Caki2 (cell line): ENCODE results near the gene HYAL1. TPM values are rescaled to one million over a fixed set of nuclear protein-coding genes. Genes with fewer than 3 reads are reported as not detected.
A peak's percentile ranks its signal among the peaks of the same experiment; 100 is the strongest.

ENCODE experiments used
- DNase-seq: peaks from one replicate; pipeline ENCODE4 v3.0.0-alpha.2; 2015; ENCODE audit warnings: low read depth
- in situ Hi-C: cut with HindIII; loops from 2 replicates; pipeline ENCODE4 v1.10.0; 2016; ENCODE audit warnings: low sequenced_read_pairs, low pct_unique_long_range_greater_than_20kb, mixed read lengths
- total RNA-seq: library from RNA; depleted of rRNA; stranded (reverse); fragments of >200 nt; shearing (Covaris generic); gene quantifications from 2 replicates; pipeline ENCODE4 v1.2.3, GENCODE V29; 2014; ENCODE audit warnings: low replicate concordance; rRNA removed

Gene HYAL1
- total RNA-seq, 1 experiment from 2014 or later, result not detected

- in situ Hi-C loops, result no loop called here
- no peak for DNase-seq
These were observed 45.2 kb downstream of the HYAL1 start for GRCh38 chr3:50258029-50258680.

DNA sequence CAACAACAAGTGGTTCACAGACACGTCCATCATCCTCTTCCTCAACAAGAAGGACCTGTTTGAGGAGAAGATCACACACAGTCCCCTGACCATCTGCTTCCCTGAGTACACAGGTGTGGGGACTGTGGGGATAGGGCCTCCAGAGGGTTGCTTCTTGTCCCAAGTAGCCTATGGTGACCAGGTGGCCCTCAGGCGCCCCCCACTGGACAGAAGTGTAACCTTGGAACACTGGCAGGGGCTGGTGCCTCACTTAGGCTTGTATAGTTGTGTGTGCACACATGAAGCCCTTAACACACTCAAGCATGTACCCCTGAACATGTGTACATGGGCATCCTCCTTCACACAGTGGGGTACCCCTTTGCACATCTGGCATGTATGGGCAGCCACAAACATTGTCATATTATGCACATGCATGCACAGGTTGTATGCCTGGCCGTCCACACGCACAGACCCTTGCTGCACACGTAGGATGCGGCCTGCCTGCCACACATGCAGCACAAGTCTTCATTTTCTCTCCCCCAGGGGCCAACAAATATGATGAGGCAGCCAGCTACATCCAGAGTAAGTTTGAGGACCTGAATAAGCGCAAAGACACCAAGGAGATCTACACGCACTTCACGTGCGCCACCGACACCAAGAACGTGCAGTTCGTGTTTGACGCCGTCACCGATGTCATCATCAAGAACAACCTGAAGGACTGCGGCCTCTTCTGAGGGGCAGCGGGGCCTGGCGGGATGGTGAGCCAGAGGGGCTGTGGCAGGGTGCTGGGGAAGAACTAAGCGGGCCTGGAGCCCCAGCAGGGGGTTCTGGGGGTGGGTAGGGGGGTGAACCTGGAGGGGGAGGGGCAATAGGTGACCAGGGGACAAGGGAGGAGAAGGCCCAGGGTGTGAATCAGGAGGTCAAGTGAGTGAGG lies 46.1 kb downstream of the HYAL1 start:
- DNase-seq, result peak; percentile 40
- in situ Hi-C loops, result no loop called here

- in situ Hi-C loops, result no loop called here
- no peak for DNase-seq
These were observed 48.1 kb downstream of the HYAL1 start for GRCh38 chr3:50255251-50255615.

DNA sequence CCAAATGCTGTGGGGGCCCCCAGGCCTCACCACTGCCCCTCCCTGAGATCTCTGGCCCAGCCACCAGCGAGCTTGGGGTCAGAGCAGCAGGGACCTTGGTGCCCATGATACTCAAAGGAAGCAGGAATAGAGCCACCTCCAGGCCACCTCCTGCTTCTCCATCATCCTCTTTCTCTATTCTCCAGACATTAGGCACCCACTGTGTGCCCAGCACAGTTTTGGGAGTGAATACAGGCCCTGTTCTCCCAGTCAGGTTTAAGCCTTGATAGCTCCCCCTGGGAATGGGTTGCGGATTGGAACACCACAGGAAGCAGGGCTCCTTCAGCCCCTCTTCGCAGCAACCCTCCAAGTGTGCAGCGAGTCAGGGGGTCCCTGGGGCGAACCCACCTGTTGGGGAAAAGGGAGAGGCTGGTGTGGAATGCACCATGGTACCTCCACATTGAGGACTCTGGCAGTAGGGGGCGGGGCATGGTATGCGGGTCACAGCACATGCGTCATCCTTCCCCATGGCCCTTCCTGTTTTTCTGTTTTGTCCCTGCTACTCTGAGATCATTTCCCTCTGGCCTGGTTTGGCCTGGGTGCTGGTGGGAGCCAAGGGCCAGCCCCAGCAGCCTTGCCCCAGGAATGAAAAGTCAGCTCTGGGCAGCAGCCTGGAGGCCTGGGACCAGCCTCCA lies 48.7 kb downstream of the HYAL1 start:
- in situ Hi-C loops, result no loop called here
- no peak for DNase-seq

DNA sequence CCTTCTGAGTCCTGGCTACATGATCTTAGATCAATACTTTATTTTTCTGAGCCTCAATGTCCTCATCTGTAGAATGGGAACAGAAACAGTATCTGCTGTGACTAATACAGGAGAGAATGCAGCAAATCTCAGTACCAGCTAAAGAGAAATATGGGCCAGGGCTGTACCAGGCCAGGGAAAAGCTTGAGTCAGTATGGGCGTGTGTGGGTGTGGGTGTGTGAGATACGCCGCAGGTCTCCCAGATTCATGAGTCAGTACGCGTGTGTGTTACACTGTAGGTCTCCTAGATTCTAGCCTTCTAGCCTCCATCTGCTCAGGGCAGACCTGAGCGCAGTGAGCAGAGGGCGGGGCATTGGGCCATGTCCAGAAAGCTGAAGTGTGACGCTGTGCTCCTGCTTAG lies 52.2 kb downstream of the HYAL1 start:
- in situ Hi-C loops, result no loop called here
- peak; percentile 47 for DNase-seq

GRCh38 chr3:50250514-50250913 lies 52.9 kb downstream of the HYAL1 start:
- in situ Hi-C loops, result no loop called here
- no peak for DNase-seq

Other genes with a start within 250 kb of the HYAL1 start
- gene RBM5, start 214.7 kb downstream of the HYAL1 start, total RNA-seq, result 42.3 and 44.1 TPM in 2 replicates
- gene SEMA3F, start 148.2 kb downstream of the HYAL1 start, total RNA-seq, result 33.5 and 36.1 TPM in 2 replicates
- gene GNAT1, start 112.0 kb downstream of the HYAL1 start, total RNA-seq, result not detected in 2 replicates
- gene SLC38A3, start 98.3 kb downstream of the HYAL1 start, total RNA-seq, result not detected in 2 replicates
- gene GNAI2, start 67.4 kb downstream of the HYAL1 start, total RNA-seq, result 100 and 121 TPM in 2 replicates
- gene SEMA3B, start 34.4 kb downstream of the HYAL1 start, total RNA-seq, result 99.9 and 105 TPM in 2 replicates
- gene LSMEM2, start 24.5 kb downstream of the HYAL1 start, total RNA-seq, result not detected in 2 replicates
- gene IFRD2, start 11.1 kb downstream of the HYAL1 start, total RNA-seq, result 69.5 and 114 TPM in 2 replicates
- gene HYAL3, start 4.2 kb downstream of the HYAL1 start, total RNA-seq, result 2.8 and 3.1 TPM in 2 replicates
- gene NAA80, start 4.2 kb downstream of the HYAL1 start, total RNA-seq, result 8.3 and 12.7 TPM in 2 replicates
- gene HYAL2, start 19.2 kb upstream of the HYAL1 start, total RNA-seq, result 61.4 and 92.2 TPM in 2 replicates
- gene TUSC2, start 24.6 kb upstream of the HYAL1 start, total RNA-seq, result 13.7 and 19.0 TPM in 2 replicates
- 37.1 and 38.8 TPM in 2 replicates for gene RASSF1, start 37.3 kb upstream of the HYAL1 start, total RNA-seq
- gene ZMYND10, start 42.2 kb upstream of the HYAL1 start, total RNA-seq, result 3.3 and 10.8 TPM in 2 replicates
- 19.8 and 26.0 TPM in 2 replicates for gene NPRL2, start 47.2 kb upstream of the HYAL1 start, total RNA-seq
- 21.7 and 42.8 TPM in 2 replicates for gene CYB561D2, start 47.3 kb upstream of the HYAL1 start, total RNA-seq
- 33.9 and 59.0 TPM in 2 replicates for gene TMEM115, start 55.9 kb upstream of the HYAL1 start, total RNA-seq
- gene CACNA2D2, start 200.1 kb upstream of the HYAL1 start, total RNA-seq, result 0.03 TPM in 2 replicates